Measurements from ENCODE around the gene WDR7.

The WDR7 gene

GRCh38 chr18:56962322-56962721 is 311.2 kb downstream of the WDR7 start:
- TF ChIP-seq CTCF (IDR thresholded peaks at IDR 0.05; ENCODE audit: low read depth, low read length) = no peak
- H3K4me3 ChIP-seq (ENCODE audit: low read depth, low read length) = no peak overlapping the region
- in situ Hi-C loops (cut with HindIII; ENCODE audit: low sequenced_read_pairs) = no loop called here
- no peak for DNase-seq (ENCODE audit: low read depth, low spot score)

GRCh38 chr18:56967035-56967434 is 315.9 kb downstream of the WDR7 start:
- no peak for TF ChIP-seq CTCF (IDR thresholded peaks at IDR 0.05; ENCODE audit: low read depth, low read length)
- no peak for DNase-seq (ENCODE audit: low read depth, low spot score)
- no peak overlapping the region for H3K4me3 ChIP-seq (ENCODE audit: low read depth, low read length)
- in situ Hi-C loops (cut with HindIII; ENCODE audit: low sequenced_read_pairs) = no loop called here

DNA sequence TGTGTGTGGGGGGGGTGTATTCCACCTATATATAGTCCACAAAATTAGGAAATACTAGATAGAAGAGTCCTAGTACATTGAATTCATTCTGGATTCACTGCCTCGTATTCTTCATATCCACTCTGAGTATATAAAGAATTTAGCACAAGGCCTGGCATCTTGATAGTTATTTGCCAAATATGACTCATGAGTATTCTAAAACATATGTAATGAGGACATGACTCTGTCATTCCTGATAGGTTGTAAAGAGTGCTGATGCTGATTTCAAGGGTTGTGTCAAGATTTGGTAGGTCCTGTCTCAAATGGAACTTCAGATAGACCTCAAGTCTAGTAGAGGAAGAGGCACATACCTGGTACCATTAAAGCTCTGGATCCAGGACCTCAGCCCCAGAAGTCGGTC is 322.3 kb downstream of the WDR7 start:
- no peak for TF ChIP-seq CTCF (IDR thresholded peaks at IDR 0.05; ENCODE audit: low read depth, low read length)
- no peak overlapping the region for H3K4me3 ChIP-seq (ENCODE audit: low read depth, low read length)
- no peak for DNase-seq (ENCODE audit: low read depth, low spot score)
- in situ Hi-C loops (cut with HindIII; ENCODE audit: low sequenced_read_pairs) = no loop called here

GRCh38 chr18:56974141-56974540 is 323.0 kb downstream of the WDR7 start:
- no peak for DNase-seq (ENCODE audit: low read depth, low spot score)
- in situ Hi-C loops (cut with HindIII; ENCODE audit: low sequenced_read_pairs) = no loop called here
- no peak overlapping the region for H3K4me3 ChIP-seq (ENCODE audit: low read depth, low read length)
- TF ChIP-seq CTCF (IDR thresholded peaks at IDR 0.05; ENCODE audit: low read depth, low read length) = no peak

- no peak for DNase-seq (ENCODE audit: low read depth, low spot score)
- in situ Hi-C loops (cut with HindIII; ENCODE audit: low sequenced_read_pairs) = no loop called here
- no peak overlapping the region for H3K4me3 ChIP-seq (ENCODE audit: low read depth, low read length)
- no peak for TF ChIP-seq CTCF (IDR thresholded peaks at IDR 0.05; ENCODE audit: low read depth, low read length)
Measured at GRCh38 chr18:56975276-56975675, 324.1 kb downstream of the WDR7 start.

- no peak for DNase-seq (ENCODE audit: low read depth, low spot score)
- H3K4me3 ChIP-seq (ENCODE audit: low read depth, low read length) = no peak overlapping the region
- no peak for TF ChIP-seq CTCF (IDR thresholded peaks at IDR 0.05; ENCODE audit: low read depth, low read length)
- in situ Hi-C loops (cut with HindIII; ENCODE audit: low sequenced_read_pairs) = no loop called here
Measured at GRCh38 chr18:56977309-56977708, 326.1 kb downstream of the WDR7 start.

- no peak for TF ChIP-seq CTCF (IDR thresholded peaks at IDR 0.05; ENCODE audit: low read depth, low read length)
- no peak overlapping the region for H3K4me3 ChIP-seq (ENCODE audit: low read depth, low read length)
- no peak for DNase-seq (ENCODE audit: low read depth, low spot score)
- in situ Hi-C loops (cut with HindIII; ENCODE audit: low sequenced_read_pairs) = no loop called here
Measured at GRCh38 chr18:56977771-56978170, 326.6 kb downstream of the WDR7 start.

All from astrocyte of the spinal cord (primary cell).